ENCODE data around the gene EXD1.

EXD1 gene

GRCh38 chr15:41133454-41133853 lies 97.1 kb downstream of the EXD1 start:
- no peak for DNase-seq

All from stimulated activated CD4-positive, alpha-beta T cell treated with anti-CD3 and anti-CD28 coated beads, Interleukin-2, amount 100 ng/mL, for 48 hours (primary cell).